ENCODE results near the gene MPIG6B.
A peak's percentile ranks its signal among the peaks of the same experiment; 100 is the strongest.

MPIG6B gene

GRCh38 chr6:31710523-31711219, 12.5 kb upstream of the MPIG6B start:
- Histone ChIP-seq H3K4me1 (ENCODE audit: control insufficient read depth, insufficient read depth, low read length) (peaks cover 34% of the 10 kb centered on the region), H3K36me3 (ENCODE audit: control insufficient read depth, insufficient read depth, low read length) (no peaks in the 10 kb centered on the region), H3K9me3 (ENCODE audit: control insufficient read depth, low read length) (no peaks in the 10 kb centered on the region), H3K4me3 (ENCODE audit: insufficient read depth, low read depth, low read length) (no peak overlapping the region), H3K27ac (ENCODE audit: insufficient read depth, low read depth, low read length, poor library complexity, severe bottlenecking) (no peak overlapping the region), H3K27me3 (ENCODE audit: control insufficient read depth, insufficient read depth, low read length, poor library complexity, severe bottlenecking) (peaks cover 51% of the 10 kb centered on the region)
- 72 to 79% methylated on average over 5 of the region's 5 CpGs for WGBS, 2 experiments

- H3K4me1 ChIP-seq (ENCODE audit: control insufficient read depth, insufficient read depth, low read length): peaks cover 34% of the 10 kb centered on the region
- H3K27ac ChIP-seq (ENCODE audit: insufficient read depth, low read depth, low read length, poor library complexity, severe bottlenecking): no peak overlapping the region
- peaks cover 50% of the 10 kb centered on the region for H3K27me3 ChIP-seq (ENCODE audit: control insufficient read depth, insufficient read depth, low read length, poor library complexity, severe bottlenecking)
- no peaks in the 10 kb centered on the region for H3K9me3 ChIP-seq (ENCODE audit: control insufficient read depth, low read length)
- no peak overlapping the region for H3K4me3 ChIP-seq (ENCODE audit: insufficient read depth, low read depth, low read length)
- WGBS, 2 experiments: 81 to 84% methylated on average over 8 of the region's 8 CpGs
- no peaks in the 10 kb centered on the region for H3K36me3 ChIP-seq (ENCODE audit: control insufficient read depth, insufficient read depth, low read length)
These were observed 11.9 kb upstream of the MPIG6B start for GRCh38 chr6:31711233-31711632.

GRCh38 chr6:31712296-31712695, 10.9 kb upstream of the MPIG6B start:
- H3K4me3 ChIP-seq (ENCODE audit: insufficient read depth, low read depth, low read length): no peak overlapping the region
- WGBS, 2 experiments: 91 to 95% methylated on average over 8 of the region's 8 CpGs
- peaks cover 34% of the 10 kb centered on the region for H3K4me1 ChIP-seq (ENCODE audit: control insufficient read depth, insufficient read depth, low read length)
- H3K36me3 ChIP-seq (ENCODE audit: control insufficient read depth, insufficient read depth, low read length): no peaks in the 10 kb centered on the region
- H3K9me3 ChIP-seq (ENCODE audit: control insufficient read depth, low read length): no peaks in the 10 kb centered on the region
- H3K27ac ChIP-seq (ENCODE audit: insufficient read depth, low read depth, low read length, poor library complexity, severe bottlenecking): no peak overlapping the region
- H3K27me3 ChIP-seq (ENCODE audit: control insufficient read depth, insufficient read depth, low read length, poor library complexity, severe bottlenecking): peaks cover 41% of the 10 kb centered on the region

GRCh38 chr6:31713465-31713864, 9.7 kb upstream of the MPIG6B start:
- Histone ChIP-seq H3K9me3 (ENCODE audit: control insufficient read depth, low read length) (no peaks in the 10 kb centered on the region), H3K4me3 (ENCODE audit: insufficient read depth, low read depth, low read length) (no peak overlapping the region), H3K27ac (ENCODE audit: insufficient read depth, low read depth, low read length, poor library complexity, severe bottlenecking) (peak overlapping the region; percentile 71), H3K4me1 (ENCODE audit: control insufficient read depth, insufficient read depth, low read length) (peaks cover 34% of the 10 kb centered on the region), H3K27me3 (ENCODE audit: control insufficient read depth, insufficient read depth, low read length, poor library complexity, severe bottlenecking) (peaks cover 38% of the 10 kb centered on the region), H3K36me3 (ENCODE audit: control insufficient read depth, insufficient read depth, low read length) (no peaks in the 10 kb centered on the region)
- 73% methylated on average over 4 of the region's 4 CpGs for WGBS, 2 experiments

- Histone ChIP-seq H3K4me1 (ENCODE audit: control insufficient read depth, insufficient read depth, low read length) (peaks cover 34% of the 10 kb centered on the region), H3K9me3 (ENCODE audit: control insufficient read depth, low read length) (no peaks in the 10 kb centered on the region), H3K27me3 (ENCODE audit: control insufficient read depth, insufficient read depth, low read length, poor library complexity, severe bottlenecking) (peaks cover 38% of the 10 kb centered on the region), H3K4me3 (ENCODE audit: insufficient read depth, low read depth, low read length) (no peak overlapping the region), H3K36me3 (ENCODE audit: control insufficient read depth, insufficient read depth, low read length) (no peaks in the 10 kb centered on the region), H3K27ac (ENCODE audit: insufficient read depth, low read depth, low read length, poor library complexity, severe bottlenecking) (peak overlapping the region; percentile 71)
- 8 to 10% methylated on average over 5 of the region's 5 CpGs for WGBS, 2 experiments
These were observed 9.0 kb upstream of the MPIG6B start for GRCh38 chr6:31713991-31714684.

GRCh38 chr6:31715022-31715958, 7.9 kb upstream of the MPIG6B start, which contains the start of gene LY6G6D:
TSS of gene LY6G6D (plus strand) at chr6:31715348. CDS start at chr6:31715356, 8 bp downstream.
- 55 to 56% methylated on average over 16 of the region's 16 CpGs for WGBS, 2 experiments
- Histone ChIP-seq H3K9me3 (ENCODE audit: control insufficient read depth, low read length) (no peaks in the 10 kb centered on the region), H3K27ac (ENCODE audit: insufficient read depth, low read depth, low read length, poor library complexity, severe bottlenecking) (peak within 1 kb of the TSS; percentile 71), H3K4me3 (ENCODE audit: insufficient read depth, low read depth, low read length) (no peak within 1 kb of the TSS), H3K36me3 (ENCODE audit: control insufficient read depth, insufficient read depth, low read length) (no peaks in the 10 kb centered on the region), H3K4me1 (ENCODE audit: control insufficient read depth, insufficient read depth, low read length) (peaks cover 34% of the 10 kb centered on the region), H3K27me3 (ENCODE audit: control insufficient read depth, insufficient read depth, low read length, poor library complexity, severe bottlenecking) (peaks cover 32% of the 10 kb centered on the region)

GRCh38 chr6:31717499-31718222, 5.5 kb upstream of the MPIG6B start:
- Histone ChIP-seq H3K36me3 (ENCODE audit: control insufficient read depth, insufficient read depth, low read length) (no peaks in the 10 kb centered on the region), H3K27me3 (ENCODE audit: control insufficient read depth, insufficient read depth, low read length, poor library complexity, severe bottlenecking) (peaks cover 12% of the 10 kb centered on the region), H3K27ac (ENCODE audit: insufficient read depth, low read depth, low read length, poor library complexity, severe bottlenecking) (no peak overlapping the region), H3K4me3 (ENCODE audit: insufficient read depth, low read depth, low read length) (no peak overlapping the region), H3K4me1 (ENCODE audit: control insufficient read depth, insufficient read depth, low read length) (peaks cover 23% of the 10 kb centered on the region), H3K9me3 (ENCODE audit: control insufficient read depth, low read length) (no peaks in the 10 kb centered on the region)
- 71 to 72% methylated on average over 10 of the region's 10 CpGs for WGBS, 2 experiments

- Histone ChIP-seq H3K4me1 (ENCODE audit: control insufficient read depth, insufficient read depth, low read length) (peaks cover 20% of the 10 kb centered on the region), H3K36me3 (ENCODE audit: control insufficient read depth, insufficient read depth, low read length) (no peaks in the 10 kb centered on the region)
These were observed 4.9 kb upstream of the MPIG6B start for GRCh38 chr6:31718265-31718664.

GRCh38 chr6:31719001-31719400, 4.2 kb upstream of the MPIG6B start:
- Histone ChIP-seq H3K27me3 (ENCODE audit: control insufficient read depth, insufficient read depth, low read length, poor library complexity, severe bottlenecking) (peaks cover 9% of the 10 kb centered on the region), H3K36me3 (ENCODE audit: control insufficient read depth, insufficient read depth, low read length) (no peaks in the 10 kb centered on the region), H3K4me1 (ENCODE audit: control insufficient read depth, insufficient read depth, low read length) (peaks cover 13% of the 10 kb centered on the region), H3K4me3 (ENCODE audit: insufficient read depth, low read depth, low read length) (no peak overlapping the region), H3K27ac (ENCODE audit: insufficient read depth, low read depth, low read length, poor library complexity, severe bottlenecking) (no peak overlapping the region), H3K9me3 (ENCODE audit: control insufficient read depth, low read length) (no peaks in the 10 kb centered on the region)
- WGBS, 2 experiments: 87 to 90% methylated on average over 6 of the region's 6 CpGs

More at GRCh38 chr6:31718265-31718664, 4.9 kb upstream of the MPIG6B start:
- H3K27me3 ChIP-seq (ENCODE audit: control insufficient read depth, insufficient read depth, low read length, poor library complexity, severe bottlenecking): peaks cover 9% of the 10 kb centered on the region
- no peak overlapping the region for H3K4me3 ChIP-seq (ENCODE audit: insufficient read depth, low read depth, low read length)
- H3K9me3 ChIP-seq (ENCODE audit: control insufficient read depth, low read length): no peaks in the 10 kb centered on the region
- H3K27ac ChIP-seq (ENCODE audit: insufficient read depth, low read depth, low read length, poor library complexity, severe bottlenecking): no peak overlapping the region
- 94 to 100% methylated on average over 1 of the region's 1 CpG for WGBS, 2 experiments
